ENCODE data around the gene SLC10A7. TPM values are rescaled to one million over a fixed set of nuclear protein-coding genes. Genes with fewer than 3 reads are reported as not detected.

SLC10A7 gene
- total and polyA plus RNA-seq, 2 donors (not counting 1 experiment from before 2014, with no cell fraction given) = 7.4 to 12.6 TPM

- H3K4me1 ChIP-seq (ENCODE audit: control insufficient read depth, extremely low read depth, insufficient read depth, low read length) = no peaks in the 10 kb centered on the region
- no peak overlapping the region for H3K4me2 ChIP-seq (ENCODE audit: extremely low read depth, insufficient read depth, low read length)
- no peaks in the 10 kb centered on the region for H3K9me3 ChIP-seq (ENCODE audit: control insufficient read depth, insufficient read depth, low read depth, low read length)
- no peak overlapping the region for H3K4me3 ChIP-seq (replicated peaks in 1 of 4; ENCODE audit: control extremely low read depth in 1 of 4, insufficient read depth in 1 of 4, low read depth in 3 of 4, low read length in 4 of 4)
- H2AFZ ChIP-seq (ENCODE audit: low read length) = no peak overlapping the region
- H3K79me2 ChIP-seq (ENCODE audit: control insufficient read depth, insufficient read depth, low read length) = no peaks in the 10 kb centered on the region
- H3K36me3 ChIP-seq (ENCODE audit: control insufficient read depth, insufficient read depth, low read length) = no peaks in the 10 kb centered on the region
- no peaks in the 10 kb centered on the region for H4K20me1 ChIP-seq (ENCODE audit: control insufficient read depth, extremely low read depth, insufficient read depth, low read length)
- H3K27ac ChIP-seq (ENCODE audit: insufficient read depth, low read length) = no peak overlapping the region
- H3K9ac ChIP-seq (ENCODE audit: insufficient read depth, low read length) = no peak overlapping the region
- TF ChIP-seq, protein P1, sequence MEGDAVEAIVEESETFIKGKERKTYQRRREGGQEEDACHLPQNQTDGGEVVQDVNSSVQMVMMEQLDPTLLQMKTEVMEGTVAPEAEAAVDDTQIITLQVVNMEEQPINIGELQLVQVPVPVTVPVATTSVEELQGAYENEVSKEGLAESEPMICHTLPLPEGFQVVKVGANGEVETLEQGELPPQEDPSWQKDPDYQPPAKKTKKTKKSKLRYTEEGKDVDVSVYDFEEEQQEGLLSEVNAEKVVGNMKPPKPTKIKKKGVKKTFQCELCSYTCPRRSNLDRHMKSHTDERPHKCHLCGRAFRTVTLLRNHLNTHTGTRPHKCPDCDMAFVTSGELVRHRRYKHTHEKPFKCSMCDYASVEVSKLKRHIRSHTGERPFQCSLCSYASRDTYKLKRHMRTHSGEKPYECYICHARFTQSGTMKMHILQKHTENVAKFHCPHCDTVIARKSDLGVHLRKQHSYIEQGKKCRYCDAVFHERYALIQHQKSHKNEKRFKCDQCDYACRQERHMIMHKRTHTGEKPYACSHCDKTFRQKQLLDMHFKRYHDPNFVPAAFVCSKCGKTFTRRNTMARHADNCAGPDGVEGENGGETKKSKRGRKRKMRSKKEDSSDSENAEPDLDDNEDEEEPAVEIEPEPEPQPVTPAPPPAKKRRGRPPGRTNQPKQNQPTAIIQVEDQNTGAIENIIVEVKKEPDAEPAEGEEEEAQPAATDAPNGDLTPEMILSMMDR (conservative IDR thresholded peaks at IDR 0.05 in 1 of 2, IDR thresholded peaks at IDR 0.05 in 1 of 2; ENCODE audit: low read depth in 1 of 2, low read length in 2 of 2) = no peak
- no peak for TF ChIP-seq EZH2 (IDR thresholded peaks at IDR 0.05; ENCODE audit: low read length, missing control alignments)
- H3K27me3 ChIP-seq (ENCODE audit: control insufficient read depth, insufficient read depth, low read length) = no peaks in the 10 kb centered on the region
- no peak for DNase-seq (ENCODE audit: low read depth in 2 of 2)
Measured at GRCh38 chr4:146458594-146458993, 63.1 kb downstream of the SLC10A7 start.

GRCh38 chr4:146456681-146457080, 65.1 kb downstream of the SLC10A7 start:
- no peaks in the 10 kb centered on the region for H3K79me2 ChIP-seq (ENCODE audit: control insufficient read depth, insufficient read depth, low read length)
- H3K4me3 ChIP-seq (replicated peaks in 1 of 4; ENCODE audit: control extremely low read depth in 1 of 4, insufficient read depth in 1 of 4, low read depth in 3 of 4, low read length in 4 of 4) = no peak overlapping the region
- DNase-seq (ENCODE audit: low read depth in 2 of 2) = no peak
- no peaks in the 10 kb centered on the region for H3K27me3 ChIP-seq (ENCODE audit: control insufficient read depth, insufficient read depth, low read length)
- no peaks in the 10 kb centered on the region for H3K36me3 ChIP-seq (ENCODE audit: control insufficient read depth, insufficient read depth, low read length)
- no peaks in the 10 kb centered on the region for H4K20me1 ChIP-seq (ENCODE audit: control insufficient read depth, extremely low read depth, insufficient read depth, low read length)
- no peak overlapping the region for H3K9ac ChIP-seq (ENCODE audit: insufficient read depth, low read length)
- H3K4me2 ChIP-seq (ENCODE audit: extremely low read depth, insufficient read depth, low read length) = no peak overlapping the region
- H3K27ac ChIP-seq (ENCODE audit: insufficient read depth, low read length) = no peak overlapping the region
- H3K4me1 ChIP-seq (ENCODE audit: control insufficient read depth, extremely low read depth, insufficient read depth, low read length) = no peaks in the 10 kb centered on the region
- no peak overlapping the region for H2AFZ ChIP-seq (ENCODE audit: low read length)
- TF ChIP-seq, protein P1 (conservative IDR thresholded peaks at IDR 0.05 in 1 of 2, IDR thresholded peaks at IDR 0.05 in 1 of 2; ENCODE audit: low read depth in 1 of 2, low read length in 2 of 2) = no peak
- no peak for TF ChIP-seq EZH2 (IDR thresholded peaks at IDR 0.05; ENCODE audit: low read length, missing control alignments)
- no peaks in the 10 kb centered on the region for H3K9me3 ChIP-seq (ENCODE audit: control insufficient read depth, insufficient read depth, low read depth, low read length)

DNA sequence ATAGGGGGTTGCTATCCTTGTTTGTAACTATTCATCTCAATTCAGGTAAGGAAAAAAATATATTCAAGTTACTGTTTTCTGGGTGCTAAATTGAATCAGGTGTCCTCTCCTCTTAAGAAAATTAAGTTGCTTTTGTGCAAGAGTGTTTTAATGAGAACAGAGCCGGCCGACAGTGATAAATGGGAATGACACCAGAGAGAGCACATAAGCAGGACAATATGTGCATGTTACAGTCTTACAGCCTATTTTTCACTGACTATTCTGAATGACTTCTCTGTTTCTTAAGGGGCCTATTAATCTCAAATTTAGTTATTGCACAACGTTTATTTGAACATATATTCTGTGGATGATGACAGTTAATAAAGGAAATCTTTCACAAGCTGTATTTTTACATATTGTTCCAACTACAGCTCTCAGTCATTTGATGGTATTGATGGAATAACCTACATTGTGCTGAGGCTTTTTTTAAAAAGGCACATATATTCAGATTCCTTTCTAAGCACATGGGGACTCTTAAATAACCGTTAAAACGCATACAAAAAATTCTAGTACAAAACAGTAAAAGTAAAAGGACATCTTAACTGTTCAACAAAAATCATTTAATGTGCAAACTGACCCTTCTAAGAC, 68.4 kb downstream of the SLC10A7 start:
- H3K79me2 ChIP-seq (ENCODE audit: control insufficient read depth, insufficient read depth, low read length) = no peaks in the 10 kb centered on the region
- no peaks in the 10 kb centered on the region for H4K20me1 ChIP-seq (ENCODE audit: control insufficient read depth, extremely low read depth, insufficient read depth, low read length)
- H3K27me3 ChIP-seq (ENCODE audit: control insufficient read depth, insufficient read depth, low read length) = no peaks in the 10 kb centered on the region
- H3K27ac ChIP-seq (ENCODE audit: insufficient read depth, low read length) = no peak overlapping the region
- DNase-seq (ENCODE audit: low read depth in 2 of 2) = peak in 1 of 2 donors; percentile 10
- no peaks in the 10 kb centered on the region for H3K4me1 ChIP-seq (ENCODE audit: control insufficient read depth, extremely low read depth, insufficient read depth, low read length)
- H2AFZ ChIP-seq (ENCODE audit: low read length) = no peak overlapping the region
- H3K9me3 ChIP-seq (ENCODE audit: control insufficient read depth, insufficient read depth, low read depth, low read length) = no peaks in the 10 kb centered on the region
- no peaks in the 10 kb centered on the region for H3K36me3 ChIP-seq (ENCODE audit: control insufficient read depth, insufficient read depth, low read length)
- no peak overlapping the region for H3K9ac ChIP-seq (ENCODE audit: insufficient read depth, low read length)
- TF ChIP-seq, protein P1 (conservative IDR thresholded peaks at IDR 0.05 in 1 of 2, IDR thresholded peaks at IDR 0.05 in 1 of 2; ENCODE audit: low read depth in 1 of 2, low read length in 2 of 2) = no peak
- no peak for TF ChIP-seq EZH2 (IDR thresholded peaks at IDR 0.05; ENCODE audit: low read length, missing control alignments)
- no peak overlapping the region for H3K4me2 ChIP-seq (ENCODE audit: extremely low read depth, insufficient read depth, low read length)
- H3K4me3 ChIP-seq (replicated peaks in 1 of 4; ENCODE audit: control extremely low read depth in 1 of 4, insufficient read depth in 1 of 4, low read depth in 3 of 4, low read length in 4 of 4) = no peak overlapping the region
